ENCODE measurements around the gene WDR46. TPM values are rescaled to one million over a fixed set of nuclear protein-coding genes. Genes with fewer than 3 reads are reported as not detected.

WDR46 gene
- polyA plus RNA-seq, 3 donors, result 33.3 to 41.0 (median 37.3) TPM

DNA sequence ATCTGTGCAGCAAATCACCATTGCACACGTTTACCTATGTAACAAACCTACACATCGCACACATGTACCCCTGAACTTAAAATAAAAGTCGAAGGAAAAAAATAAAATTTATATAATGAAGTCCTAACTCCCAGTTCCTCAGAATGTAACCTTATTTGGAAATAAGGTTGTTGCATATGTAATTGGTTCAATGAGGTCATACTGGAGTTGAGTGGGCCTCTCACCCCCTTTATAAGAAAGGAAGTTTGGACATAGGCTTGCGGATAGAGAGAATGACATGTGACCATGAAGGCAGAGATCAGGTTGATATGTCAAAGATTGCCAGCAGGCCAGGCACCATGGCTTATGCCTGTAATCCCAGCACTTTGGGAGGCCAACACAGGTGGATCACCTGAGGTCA, 44.6 kb upstream of the WDR46 start:
- Histone ChIP-seq H3K4me3 (replicated peaks in 1 of 3; ENCODE audit: low read depth in 2 of 3, low read length in 3 of 3) (no peak overlapping the region), H3K9me3 (replicated peaks in 1 of 2; ENCODE audit: control insufficient read depth in 1 of 2, insufficient read depth in 1 of 2, low read length in 2 of 2) (no peaks in the 10 kb centered on the region), H3K4me1 (ENCODE audit: control insufficient read depth in 1 of 2, insufficient read depth in 2 of 2, low read length in 2 of 2) (no peaks in the 10 kb centered on the region), H3K27me3 (ENCODE audit: control insufficient read depth in 2 of 2, insufficient read depth in 2 of 2, low read length in 2 of 2) (no peaks in the 10 kb centered on the region), H2AFZ (ENCODE audit: insufficient read depth, low read depth, low read length, poor library complexity, severe bottlenecking) (no peak overlapping the region), H3K4me2 (replicated peaks; ENCODE audit: extremely low read depth, low read length, poor library complexity, severe bottlenecking) (no peak overlapping the region), H3K79me2 (ENCODE audit: insufficient read depth, low read length) (no peaks in the 10 kb centered on the region), H3K27ac (ENCODE audit: low read depth in 1 of 2, low read length in 2 of 2) (no peak overlapping the region), H3K9ac (ENCODE audit: insufficient read depth, low read length, poor library complexity, severe bottlenecking) (no peak overlapping the region), H3K36me3 (replicated peaks in 1 of 2; ENCODE audit: control insufficient read depth in 1 of 2, insufficient read depth in 2 of 2, low read length in 2 of 2) (no peaks in the 10 kb centered on the region), H4K20me1 (ENCODE audit: insufficient read depth, low read length) (no peaks in the 10 kb centered on the region)
- H3K36me3 Mint-ChIP-seq, result no peaks in the 10 kb centered on the region
- intact Hi-C loops (cut with micrococcal nuclease), result no loop called here
- TF ChIP-seq, protein P1, sequence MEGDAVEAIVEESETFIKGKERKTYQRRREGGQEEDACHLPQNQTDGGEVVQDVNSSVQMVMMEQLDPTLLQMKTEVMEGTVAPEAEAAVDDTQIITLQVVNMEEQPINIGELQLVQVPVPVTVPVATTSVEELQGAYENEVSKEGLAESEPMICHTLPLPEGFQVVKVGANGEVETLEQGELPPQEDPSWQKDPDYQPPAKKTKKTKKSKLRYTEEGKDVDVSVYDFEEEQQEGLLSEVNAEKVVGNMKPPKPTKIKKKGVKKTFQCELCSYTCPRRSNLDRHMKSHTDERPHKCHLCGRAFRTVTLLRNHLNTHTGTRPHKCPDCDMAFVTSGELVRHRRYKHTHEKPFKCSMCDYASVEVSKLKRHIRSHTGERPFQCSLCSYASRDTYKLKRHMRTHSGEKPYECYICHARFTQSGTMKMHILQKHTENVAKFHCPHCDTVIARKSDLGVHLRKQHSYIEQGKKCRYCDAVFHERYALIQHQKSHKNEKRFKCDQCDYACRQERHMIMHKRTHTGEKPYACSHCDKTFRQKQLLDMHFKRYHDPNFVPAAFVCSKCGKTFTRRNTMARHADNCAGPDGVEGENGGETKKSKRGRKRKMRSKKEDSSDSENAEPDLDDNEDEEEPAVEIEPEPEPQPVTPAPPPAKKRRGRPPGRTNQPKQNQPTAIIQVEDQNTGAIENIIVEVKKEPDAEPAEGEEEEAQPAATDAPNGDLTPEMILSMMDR (IDR thresholded peaks at IDR 0.05), result no peak
- H3K27me3 Mint-ChIP-seq (ENCODE audit: low read depth in 3 of 3), result peaks cover 0 to 8% (median 4%) of the 10 kb centered on the region in 3 donors
- H3K27ac Mint-ChIP-seq, result no peak overlapping the region
- no peak for DNase-seq
- H3K4me3 Mint-ChIP-seq, result no peak overlapping the region
- no peaks in the 10 kb centered on the region for H3K9me3 Mint-ChIP-seq
- no CpG with 5 or more reads among the region's 4 CpGs for WGBS (ENCODE audit: insufficient coverage)
- peaks cover 3% of the 10 kb centered on the region for H3K4me1 Mint-ChIP-seq

DNA sequence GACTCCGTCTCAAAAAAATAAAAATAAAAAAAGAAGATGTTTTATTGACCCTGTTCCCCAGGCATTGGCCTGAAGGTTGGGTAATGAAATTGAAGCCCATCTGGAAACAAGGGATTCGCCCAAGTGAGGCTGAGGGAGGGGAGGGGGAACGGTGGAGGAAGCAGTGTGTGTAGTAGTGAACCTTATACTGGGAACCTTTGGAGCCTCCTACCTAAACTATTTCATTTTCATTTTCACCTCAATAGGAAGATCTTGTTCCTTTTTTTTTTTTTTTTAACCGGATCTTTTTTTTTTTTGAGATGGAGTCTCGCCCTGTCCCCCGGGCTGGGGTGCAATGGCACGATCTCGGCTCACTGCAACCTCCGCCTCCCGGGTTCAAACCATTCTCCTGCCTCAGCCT, 41.7 kb upstream of the WDR46 start:
- H3K27me3 Mint-ChIP-seq (ENCODE audit: low read depth in 3 of 3), result peaks cover 0 to 9% (median 4%) of the 10 kb centered on the region in 3 donors
- Histone ChIP-seq H3K4me2 (replicated peaks; ENCODE audit: extremely low read depth, low read length, poor library complexity, severe bottlenecking) (no peak overlapping the region), H3K36me3 (replicated peaks in 1 of 2; ENCODE audit: control insufficient read depth in 1 of 2, insufficient read depth in 2 of 2, low read length in 2 of 2) (no peaks in the 10 kb centered on the region), H3K27ac (ENCODE audit: low read depth in 1 of 2, low read length in 2 of 2) (no peak overlapping the region), H3K79me2 (ENCODE audit: insufficient read depth, low read length) (no peaks in the 10 kb centered on the region), H3K9ac (ENCODE audit: insufficient read depth, low read length, poor library complexity, severe bottlenecking) (no peak overlapping the region), H3K4me1 (ENCODE audit: control insufficient read depth in 1 of 2, insufficient read depth in 2 of 2, low read length in 2 of 2) (no peaks in the 10 kb centered on the region), H3K27me3 (ENCODE audit: control insufficient read depth in 2 of 2, insufficient read depth in 2 of 2, low read length in 2 of 2) (no peaks in the 10 kb centered on the region), H2AFZ (ENCODE audit: insufficient read depth, low read depth, low read length, poor library complexity, severe bottlenecking) (no peak overlapping the region), H3K4me3 (replicated peaks in 1 of 3; ENCODE audit: low read depth in 2 of 3, low read length in 3 of 3) (no peak overlapping the region), H3K9me3 (replicated peaks in 1 of 2; ENCODE audit: control insufficient read depth in 1 of 2, insufficient read depth in 1 of 2, low read length in 2 of 2) (no peaks in the 10 kb centered on the region), H4K20me1 (ENCODE audit: insufficient read depth, low read length) (no peaks in the 10 kb centered on the region)
- DNase-seq, result no peak
- peaks cover 3% of the 10 kb centered on the region for H3K4me1 Mint-ChIP-seq
- H3K4me3 Mint-ChIP-seq, result no peak overlapping the region
- H3K9me3 Mint-ChIP-seq, result no peaks in the 10 kb centered on the region
- no peak overlapping the region for H3K27ac Mint-ChIP-seq
- intact Hi-C loops (cut with micrococcal nuclease), result no loop called here
- TF ChIP-seq, protein P1 (IDR thresholded peaks at IDR 0.05), result no peak
- no peaks in the 10 kb centered on the region for H3K36me3 Mint-ChIP-seq
- WGBS (ENCODE audit: insufficient coverage), result 50% methylated on average over 5 of the region's 10 CpGs
